Measurements from ENCODE around the gene BRCA2.
A peak's percentile ranks its signal among the peaks of the same experiment; 100 is the strongest.
"Not testable (repeated sequence)": the region's sequence is repeated elsewhere in the genome, so short reads cannot be mapped to it uniquely, and the experiment has no call there.

The BRCA2 gene

GRCh38 chr13:32310134-32310706, 5.1 kb upstream of the BRCA2 start:
- DNase-seq: no peak

GRCh38 chr13:32311188-32311897, 4.0 kb upstream of the BRCA2 start:
- no peak for DNase-seq

- DNase-seq: peak; percentile 53
Measured at GRCh38 chr13:32314271-32315237, 754 bp upstream of the BRCA2 start.

- DNase-seq: no peak
Measured at GRCh38 chr13:32316028-32316339, 676 bp downstream of the BRCA2 start.

GRCh38 chr13:32316501-32316900, 1.2 kb downstream of the BRCA2 start:
- no peak for DNase-seq

GRCh38 chr13:32317716-32318465, 2.6 kb downstream of the BRCA2 start:
- no peak for DNase-seq

- no peak for DNase-seq
Measured at GRCh38 chr13:32320528-32320927, 5.2 kb downstream of the BRCA2 start.

GRCh38 chr13:32323912-32324311, 8.6 kb downstream of the BRCA2 start:
- DNase-seq: no peak

GRCh38 chr13:32330441-32330840, 15.1 kb downstream of the BRCA2 start:
- no peak for DNase-seq

GRCh38 chr13:32334671-32335070, 19.4 kb downstream of the BRCA2 start:
- no peak for DNase-seq

GRCh38 chr13:32340914-32341313, 25.6 kb downstream of the BRCA2 start:
- no peak for DNase-seq

GRCh38 chr13:32347651-32348050, 32.3 kb downstream of the BRCA2 start:
- no peak for DNase-seq

- DNase-seq: not testable (repeated sequence)
Measured at GRCh38 chr13:32350839-32351441, 35.6 kb downstream of the BRCA2 start.

- DNase-seq: no peak
Measured at GRCh38 chr13:32354040-32354439, 38.7 kb downstream of the BRCA2 start.

- DNase-seq: not testable (repeated sequence)
Measured at GRCh38 chr13:32355935-32356334, 40.6 kb downstream of the BRCA2 start.

GRCh38 chr13:32362574-32362973, 47.3 kb downstream of the BRCA2 start:
- no peak for DNase-seq

GRCh38 chr13:32370805-32371204, 55.5 kb downstream of the BRCA2 start:
- no peak for DNase-seq

- no peak for DNase-seq
Measured at GRCh38 chr13:32376642-32377415, 61.5 kb downstream of the BRCA2 start.

- no peak for DNase-seq
Measured at GRCh38 chr13:32378012-32378411, 62.7 kb downstream of the BRCA2 start.

- no peak for DNase-seq
Measured at GRCh38 chr13:32381539-32381938, 66.2 kb downstream of the BRCA2 start.

- no peak for DNase-seq
Measured at GRCh38 chr13:32383836-32384618, 68.7 kb downstream of the BRCA2 start.

Measured in NCI-H2227 treated with DMSO at 0.1 percent for 48 hours (cell line).